HG03457 (cell line): ENCODE measurements around the gene SERPINB1.

ENCODE experiments used
- ATAC-seq: cut with Tn5 transposase; IDR thresholded peaks from one replicate; pipeline ENCODE4 v1.9.1; 2021; ENCODE audit warnings: moderate number of reproducible peaks; ENCODE audit not compliant: unreplicated experiment

The SERPINB1 gene

GRCh38 chr6:2850538-2851113 is 9.0 kb upstream of the SERPINB1 start:
- no peak for ATAC-seq

GRCh38 chr6:2848851-2849250 is 7.2 kb upstream of the SERPINB1 start:
- ATAC-seq, result no peak

- no peak for ATAC-seq
Measured at GRCh38 chr6:2845880-2846208, 4.2 kb upstream of the SERPINB1 start.

GRCh38 chr6:2844008-2844407 is 2.3 kb upstream of the SERPINB1 start:
- no peak for ATAC-seq

- no peak for ATAC-seq
Measured at GRCh38 chr6:2843138-2843740, 1.6 kb upstream of the SERPINB1 start.

GRCh38 chr6:2842139-2842552 is 483 bp upstream of the SERPINB1 start:
- ATAC-seq, result no peak

- ATAC-seq, result no peak
Measured at GRCh38 chr6:2840749-2841061, 958 bp downstream of the SERPINB1 start.

GRCh38 chr6:2839982-2840748 is 1.5 kb downstream of the SERPINB1 start:
- ATAC-seq, result no peak

- no peak for ATAC-seq
Measured at GRCh38 chr6:2839195-2839981, 2.3 kb downstream of the SERPINB1 start.

GRCh38 chr6:2838251-2838650 is 3.4 kb downstream of the SERPINB1 start:
- no peak for ATAC-seq

GRCh38 chr6:2834262-2834661 is 7.4 kb downstream of the SERPINB1 start:
- ATAC-seq, result no peak

- no peak for ATAC-seq
Measured at GRCh38 chr6:2831392-2831791, 10.3 kb downstream of the SERPINB1 start.

GRCh38 chr6:2830183-2830582 is 11.5 kb downstream of the SERPINB1 start:
- ATAC-seq, result no peak

GRCh38 chr6:2829253-2829652 is 12.4 kb downstream of the SERPINB1 start:
- no peak for ATAC-seq

- no peak for ATAC-seq
Measured at GRCh38 chr6:2828629-2829028, 13.0 kb downstream of the SERPINB1 start.

- ATAC-seq, result no peak
Measured at GRCh38 chr6:2827142-2827541, 14.5 kb downstream of the SERPINB1 start.

GRCh38 chr6:2826131-2826530 is 15.5 kb downstream of the SERPINB1 start:
- ATAC-seq, result no peak

GRCh38 chr6:2823104-2823850 is 18.4 kb downstream of the SERPINB1 start:
- ATAC-seq, result no peak

- ATAC-seq, result no peak
Measured at GRCh38 chr6:2821554-2821953, 20.1 kb downstream of the SERPINB1 start.

- no peak for ATAC-seq
Measured at GRCh38 chr6:2820415-2820814, 21.2 kb downstream of the SERPINB1 start.

- no peak for ATAC-seq
Measured at GRCh38 chr6:2819978-2820377, 21.7 kb downstream of the SERPINB1 start.
